Mucosa of descending colon (tissue), 3 donors: Measurements from ENCODE around the gene DNAJC27. TPM values are rescaled to one million over a fixed set of nuclear protein-coding genes. Genes with fewer than 3 reads are reported as not detected.
A peak's percentile ranks its signal among the peaks of the same experiment; 100 is the strongest.
"Not testable (repeated sequence)": the region's sequence is repeated elsewhere in the genome, so short reads cannot be mapped to it uniquely, and the experiment has no call there.

Source experiments
- ATAC-seq: fragments of 200-7000 bp; cut with Tn5 transposase; one replicate; pipeline ENCODE4 v1.9.1; 2020; ENCODE audit warnings: mild to moderate bottlenecking, moderate library complexity
- DNase-seq, 3 donors: peaks; one replicate each; pipeline ENCODE4 v3.0.0-alpha.2; 2020
- H3K36me3 ChIP-seq: fragments of 200-600 bp; one replicate; pipeline ENCODE4 v1.8.0; 2021; ENCODE audit warnings: low read depth, mild to moderate bottlenecking
- H3K4me1 ChIP-seq: fragments of 200-600 bp; one replicate; pipeline ENCODE4 v1.8.0; 2021; ENCODE audit warnings: low read depth, mild to moderate bottlenecking
- H3K4me3 ChIP-seq: fragments of 200-600 bp; one replicate; pipeline ENCODE4 v1.8.0; 2021; ENCODE audit warnings: mild to moderate bottlenecking
- H3K9me3 ChIP-seq: fragments of 200-600 bp; one replicate; pipeline ENCODE4 v1.8.0; 2021; ENCODE audit warnings: mild to moderate bottlenecking
- CTCF ChIP-seq: fragments of 200-600 bp; IDR thresholded peaks from one replicate; pipeline ENCODE4 v1.8.0; 2022; ENCODE audit warnings: antibody characterized with exemption, mild to moderate bottlenecking
- intact Hi-C, 2 donors: fragments of 100-400 bp; cut with DNase I in 1 of 2; cut with micrococcal nuclease in 1 of 2; formaldehyde crosslinking; loops; one replicate each; pipeline versions ENCODE4 v1.11.0 to v1.11.1; 2022; cut with DNase I, micrococcal nuclease
- long read RNA-seq, 2 donors: library from polyadenylated mRNA; unstranded; transcript quantifications; one replicate each; pipeline ENCODE4 v2.0.0, GENCODE V29; 2019 to 2021
- total RNA-seq, 3 donors: library from RNA; stranded (reverse); fragmentation: NEBNext Ultra II Directional in 2 of 3; extraction: Animal tissue kit (Norgen Biotek cat#: 25700) in 2 of 3; gene quantifications; one replicate each; pipeline versions ENCODE4 v1.2.1 to v1.2.4, GENCODE V29; 2021 to 2023
- donor health status: DM: no; HTN: no; CAD: no; lungs with moderate emphysema.
- donor health status: DM: no; HTN: no; CAD: no.
- donor health status: DM: no; HTN: yes; CAD: no.

DNAJC27 gene
- total RNA-seq: 10 to 100 TPM in 1 of 3 donors, 1 to 10 TPM in 2; 4.9 to 11.0 (median 6.4) TPM
- long read RNA-seq, donor 1, partial matches to known transcripts: 0 of 5 reads
- long read RNA-seq, donor 1, other reads (novel, unspliced or antisense): 4 of 5 reads
- long read RNA-seq, donor 2, partial matches to known transcripts: 0 of 2 reads
- long read RNA-seq, donor 2, other reads (novel, unspliced or antisense): 2 of 2 reads

GRCh38 chr2:24971536-24972314, at the start of gene DNAJC27:
Gene DNAJC27, minus strand, starts transcription at chr2:24971955. Its CDS starts 51 bp downstream, at chr2:24971904.
- intact Hi-C loops: no loop called here
- Histone ChIP-seq H3K36me3 (no peaks in the 10 kb centered on the region), H3K4me1 (peaks cover 4% of the 10 kb centered on the region), H3K4me3 (peak within 1 kb of the TSS; percentile 50), H3K9me3 (no peaks in the 10 kb centered on the region)
- TF ChIP-seq CTCF: no peak
- ATAC-seq (peak; percentile 96), DNase-seq (peak; percentile 98 to 99 (median 99))

- Histone ChIP-seq H3K9me3 (no peaks in the 10 kb centered on the region), H3K36me3 (no peaks in the 10 kb centered on the region), H3K4me1 (peaks cover 3% of the 10 kb centered on the region), H3K4me3 (no peak overlapping the region)
- peak; percentile 81 for ATAC-seq
- TF ChIP-seq CTCF: no peak
- peak in 1 of 3 donors; percentile 17 for DNase-seq
- intact Hi-C loops: no loop called here
Measured at GRCh38 chr2:25018681-25019080, 46.9 kb upstream of the DNAJC27 start.

GRCh38 chr2:25014631-25015030, 42.9 kb upstream of the DNAJC27 start:
- ATAC-seq (no peak), DNase-seq (no peak)
- Histone ChIP-seq H3K4me3 (no peak overlapping the region), H3K4me1 (peaks cover 3% of the 10 kb centered on the region), H3K9me3 (no peaks in the 10 kb centered on the region), H3K36me3 (no peaks in the 10 kb centered on the region)
- no peak for TF ChIP-seq CTCF
- intact Hi-C loops: no loop called here

GRCh38 chr2:25011342-25011741, 39.6 kb upstream of the DNAJC27 start:
- ATAC-seq, H3K4me3 ChIP-seq, intact Hi-C loops, H3K9me3 ChIP-seq, DNase-seq, H3K36me3 ChIP-seq, H3K4me1 ChIP-seq: not testable (repeated sequence)

- no peak overlapping the region for H3K4me3 ChIP-seq
- peak; percentile 72 for ATAC-seq
- no peak for TF ChIP-seq CTCF
- H3K36me3 ChIP-seq: no peaks in the 10 kb centered on the region
- intact Hi-C loops: no loop called here
- DNase-seq: no peak
- H3K9me3 ChIP-seq: no peaks in the 10 kb centered on the region
- H3K4me1 ChIP-seq: no peaks in the 10 kb centered on the region
Measured at GRCh38 chr2:25009954-25010353, 38.2 kb upstream of the DNAJC27 start.

GRCh38 chr2:25002066-25002465, 30.3 kb upstream of the DNAJC27 start:
- no peak for ATAC-seq
- intact Hi-C loops: no loop called here
- DNase-seq: no peak

More at GRCh38 chr2:25002066-25002465, 30.3 kb upstream of the DNAJC27 start:
- H3K4me3 ChIP-seq: no peak overlapping the region
- H3K4me1 ChIP-seq: peaks cover 3% of the 10 kb centered on the region
- H3K36me3 ChIP-seq: no peaks in the 10 kb centered on the region
- TF ChIP-seq CTCF: no peak
- H3K9me3 ChIP-seq: no peaks in the 10 kb centered on the region
